GM21786 (cell line): ENCODE results near the gene ANKFN1.
"Not testable (repeated sequence)": the region's sequence is repeated elsewhere in the genome, so short reads cannot be mapped to it uniquely, and the experiment has no call there.

ENCODE experiments used
- ATAC-seq: cut with Tn5 transposase; IDR thresholded peaks from one replicate; pipeline ENCODE4 v1.9.1; 2021; ENCODE audit not compliant: unreplicated experiment

Gene ANKFN1

DNA sequence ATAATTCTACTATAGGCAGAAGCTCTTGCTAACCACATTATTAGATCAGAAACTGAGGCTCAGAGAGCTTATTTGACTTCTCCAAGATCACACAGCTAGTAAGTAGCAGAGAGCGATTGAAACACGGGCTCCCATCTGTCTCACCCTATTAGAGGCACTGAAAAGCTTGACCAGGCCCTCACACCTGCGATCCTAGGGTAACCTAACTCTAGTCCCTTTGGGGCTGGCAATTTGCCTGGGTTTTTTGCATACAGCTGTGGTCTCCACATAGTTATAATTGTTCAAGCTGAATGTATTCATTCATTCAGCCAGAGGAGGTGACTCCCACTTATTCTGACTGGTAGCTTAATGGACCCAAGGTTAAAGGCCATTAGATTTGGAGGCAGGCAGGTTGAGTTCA lies 121.2 kb downstream of the ANKFN1 start:
- no peak for ATAC-seq

DNA sequence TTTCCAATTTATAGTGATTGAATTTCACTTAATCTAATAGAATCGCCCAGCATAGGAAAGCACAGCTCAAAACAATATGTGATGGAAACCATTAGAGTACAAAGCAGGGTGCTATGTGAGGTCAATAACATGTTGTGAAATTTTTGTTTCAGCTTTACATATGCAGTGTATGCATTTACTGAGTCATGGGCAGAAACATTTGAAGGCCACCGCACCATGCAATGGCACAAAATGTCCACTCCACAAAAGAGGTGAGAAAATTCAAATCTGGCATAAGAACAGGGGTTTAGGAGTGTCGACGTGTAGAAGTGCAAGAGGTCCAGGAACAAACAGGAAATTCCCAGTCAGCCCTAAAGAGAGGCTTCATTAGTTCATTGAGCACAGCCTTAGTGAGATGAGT lies 131.2 kb downstream of the ANKFN1 start:
- ATAC-seq, result no peak

DNA sequence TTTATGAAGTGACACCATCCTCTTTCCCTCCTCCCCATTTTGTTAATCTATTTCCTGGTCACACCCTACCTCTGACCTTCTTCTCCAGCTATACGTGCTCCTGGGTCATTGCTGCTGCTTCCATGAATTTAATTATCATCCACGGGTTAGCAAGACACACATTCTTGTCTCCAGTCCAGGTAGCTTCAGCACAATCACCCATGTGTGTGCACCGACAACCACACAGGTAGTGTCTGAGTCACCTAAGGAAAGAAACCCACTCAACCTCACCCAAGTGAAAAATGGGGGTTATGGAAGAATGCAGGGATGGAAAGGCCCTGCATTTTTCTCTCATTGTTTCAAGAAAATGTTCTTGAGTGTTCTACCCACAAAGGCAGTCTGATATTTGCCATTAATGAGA lies 135.5 kb downstream of the ANKFN1 start:
- ATAC-seq, result not testable (repeated sequence)

- no peak for ATAC-seq
Measured at GRCh38 chr17:56289321-56289720, 136.0 kb downstream of the ANKFN1 start.

DNA sequence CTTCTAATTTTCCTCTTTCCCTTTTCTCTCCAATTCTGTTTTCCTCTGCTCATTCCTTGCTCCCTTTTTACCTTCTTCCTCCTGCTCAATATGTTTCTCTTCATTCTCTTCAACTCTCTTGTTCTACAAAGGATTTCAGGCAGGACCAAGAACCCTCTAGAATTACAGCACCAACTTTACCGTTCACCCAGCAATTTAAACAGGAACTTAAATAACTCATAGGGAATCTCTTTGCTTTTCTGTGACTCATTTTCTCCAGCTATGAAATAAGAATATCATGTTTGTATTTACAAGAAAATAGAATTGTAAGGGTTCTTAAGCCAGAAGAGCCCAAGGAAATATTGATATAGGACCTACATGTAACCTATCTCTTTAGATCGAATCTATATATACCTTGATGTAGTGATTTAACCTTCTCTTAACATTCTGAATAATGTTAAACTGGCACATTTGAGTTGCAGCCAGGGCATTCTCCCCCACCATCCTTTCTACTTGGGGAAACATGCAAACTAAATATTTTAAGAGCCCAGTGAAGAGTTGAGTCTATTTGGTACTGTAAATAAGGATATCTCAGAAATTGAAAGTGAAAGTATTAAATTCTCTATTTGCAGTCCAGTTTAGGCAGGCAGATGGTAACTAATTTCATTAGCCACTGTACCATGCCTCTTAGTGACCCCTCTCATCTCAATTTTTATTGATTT lies 137.0 kb downstream of the ANKFN1 start:
- no peak for ATAC-seq

DNA sequence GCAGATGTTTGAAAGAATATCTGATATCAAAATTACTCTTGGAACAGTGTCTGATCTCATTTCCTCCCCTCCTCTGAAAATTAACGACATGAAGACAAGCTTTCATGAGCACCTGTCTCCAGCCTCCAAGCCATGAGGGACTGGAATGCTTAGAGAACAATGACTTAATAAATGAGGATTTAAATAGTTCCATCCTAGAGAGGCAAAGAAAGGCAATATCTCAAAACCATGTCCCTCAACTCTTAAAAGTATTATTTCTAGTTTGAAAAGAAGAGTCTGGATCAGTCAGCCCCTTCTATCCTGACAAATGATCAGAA lies 137.5 kb downstream of the ANKFN1 start:
- ATAC-seq, result no peak

GRCh38 chr17:56291226-56291805 lies 138.0 kb downstream of the ANKFN1 start:
- ATAC-seq, result no peak

DNA sequence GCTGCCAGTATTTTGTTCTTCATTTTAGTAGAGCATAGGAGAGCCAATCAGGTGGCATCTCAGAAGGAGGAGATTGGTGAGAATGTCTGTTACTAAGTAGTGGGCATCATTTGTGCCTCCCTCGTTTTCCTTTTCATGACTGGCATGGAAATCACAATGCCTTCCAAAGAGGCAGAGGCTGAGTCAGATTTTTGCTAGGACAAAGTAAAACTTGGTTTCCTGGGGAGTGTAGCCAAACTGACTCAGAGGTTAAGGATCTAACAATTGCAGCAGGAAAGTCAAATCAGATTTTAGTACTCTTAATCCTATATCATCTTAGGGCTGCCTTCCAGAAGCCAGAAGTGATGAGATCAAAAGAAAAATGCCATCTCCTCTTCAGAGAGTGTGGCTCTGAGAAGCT lies 138.7 kb downstream of the ANKFN1 start:
- no peak for ATAC-seq

- ATAC-seq, result no peak
Measured at GRCh38 chr17:56292578-56292977, 139.3 kb downstream of the ANKFN1 start.

DNA sequence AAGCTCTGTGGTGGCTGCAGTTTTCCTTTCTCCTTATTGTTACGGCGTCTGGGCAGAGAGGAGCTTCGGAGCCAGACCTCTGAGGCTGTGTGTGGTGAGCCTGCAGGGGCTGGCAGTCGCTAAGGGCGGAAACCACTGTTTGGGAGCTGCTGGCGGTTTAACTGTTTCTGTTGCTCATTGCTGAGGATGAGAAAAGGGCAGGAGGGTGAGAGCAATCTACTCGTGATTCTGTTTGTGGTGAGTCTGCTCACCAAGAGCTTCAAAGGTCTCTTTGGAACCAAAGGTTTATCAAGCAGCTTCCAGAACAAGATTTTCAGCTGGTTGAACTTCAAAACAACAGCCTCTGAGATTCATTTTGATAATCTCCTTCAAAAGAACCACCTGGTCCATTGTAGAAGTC lies 143.9 kb downstream of the ANKFN1 start:
- ATAC-seq, result no peak

DNA sequence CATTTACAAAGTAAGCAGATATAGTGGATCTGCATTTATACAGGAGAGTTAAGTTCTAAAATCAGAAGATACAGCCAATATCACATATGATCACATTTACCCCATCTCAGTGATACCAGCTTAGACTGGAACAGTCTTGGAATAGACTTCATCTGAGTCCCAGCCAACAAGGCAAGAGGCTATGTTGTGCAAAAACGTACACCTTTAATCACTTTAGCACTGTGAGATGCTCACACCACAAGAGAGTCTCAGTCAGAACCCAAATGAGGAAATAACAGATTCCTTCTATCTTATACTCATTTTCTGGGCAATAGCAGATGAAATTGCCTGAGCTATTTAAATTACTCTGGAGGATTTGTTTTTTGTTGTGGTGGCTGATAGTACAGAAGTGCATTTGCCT lies 145.6 kb downstream of the ANKFN1 start:
- ATAC-seq, result no peak

DNA sequence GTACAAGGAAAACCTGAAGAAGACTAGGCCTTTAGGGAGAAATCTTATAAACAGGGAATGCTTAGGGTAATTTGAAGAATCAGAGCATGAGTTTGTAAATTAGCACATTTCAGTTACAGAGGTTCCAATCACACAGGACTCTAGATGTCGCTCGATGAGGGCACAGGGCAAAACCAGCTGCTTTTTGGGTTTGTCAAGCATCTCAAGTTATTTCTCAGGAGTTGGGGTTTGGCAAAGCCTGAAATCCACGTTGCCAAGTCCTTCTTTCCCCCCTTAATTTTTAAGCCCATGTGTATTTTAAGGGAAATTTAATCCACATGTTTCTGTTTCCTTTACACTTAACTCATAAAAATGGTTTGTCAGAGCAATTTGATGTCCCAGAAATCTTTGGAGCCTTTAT lies 146.9 kb downstream of the ANKFN1 start:
- no peak for ATAC-seq

- no peak for ATAC-seq
Measured at GRCh38 chr17:56305007-56305406, 151.7 kb downstream of the ANKFN1 start.

DNA sequence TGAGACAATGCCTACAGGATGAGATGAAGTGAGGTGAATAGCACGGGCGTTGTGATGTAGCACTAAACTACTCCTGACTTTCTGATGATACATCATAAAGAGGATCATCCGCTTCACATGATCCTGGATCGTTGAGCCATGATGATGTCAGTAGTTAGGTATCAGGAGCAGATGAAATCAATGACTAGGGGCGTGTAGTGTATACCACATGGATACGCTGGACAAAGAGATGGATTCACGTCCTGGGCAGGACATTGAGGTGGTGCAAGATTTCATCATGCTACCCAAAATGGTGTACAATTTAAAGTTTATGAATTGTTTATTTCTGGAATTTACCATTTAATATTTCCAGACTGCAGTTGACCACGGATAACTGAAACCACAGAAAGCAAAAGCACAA lies 156.6 kb downstream of the ANKFN1 start:
- no peak for ATAC-seq

DNA sequence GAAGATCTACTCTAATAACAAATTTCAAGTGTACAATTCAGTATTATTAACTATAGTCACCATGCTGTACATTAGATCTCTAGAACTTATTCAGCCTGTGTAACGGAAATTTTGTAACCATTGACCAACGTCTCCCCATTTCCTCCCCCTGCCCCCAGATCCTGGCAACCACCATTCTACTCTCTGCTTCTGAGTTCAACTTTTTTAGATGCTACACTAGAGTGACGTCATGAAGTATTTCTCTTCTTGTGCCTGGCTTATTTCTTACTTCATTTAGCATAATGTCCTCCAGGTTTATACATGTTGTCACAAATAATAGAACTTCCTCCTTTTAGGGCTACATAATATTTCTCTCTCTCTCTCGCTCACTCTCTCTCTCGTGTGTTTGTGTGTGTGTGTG lies 157.5 kb downstream of the ANKFN1 start:
- no peak for ATAC-seq

DNA sequence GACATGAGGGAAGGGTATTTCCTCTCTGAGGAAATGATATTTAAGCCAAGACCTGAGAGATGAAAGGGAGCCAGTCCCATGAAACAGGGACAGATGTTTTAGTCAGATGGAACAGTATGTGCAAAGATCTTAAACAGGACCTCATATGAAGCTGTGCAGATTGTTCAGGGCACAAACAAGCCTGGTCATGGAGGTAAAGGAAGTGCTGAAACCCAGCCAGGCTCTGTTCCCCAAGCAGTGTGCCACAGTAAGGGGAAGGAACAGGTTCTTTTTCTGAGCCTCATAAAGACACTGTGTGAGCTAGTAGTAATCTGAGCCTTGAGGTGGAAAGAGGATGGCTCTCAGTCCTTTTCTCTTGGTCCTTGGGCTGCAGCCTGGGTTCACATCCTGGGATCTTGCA lies 159.9 kb downstream of the ANKFN1 start:
- no peak for ATAC-seq

GRCh38 chr17:56314026-56314425 lies 160.8 kb downstream of the ANKFN1 start:
- ATAC-seq, result no peak

- no peak for ATAC-seq
Measured at GRCh38 chr17:56314984-56315602, 161.8 kb downstream of the ANKFN1 start.

GRCh38 chr17:56316604-56317003 lies 163.3 kb downstream of the ANKFN1 start:
- ATAC-seq, result no peak

GRCh38 chr17:56317351-56318208 lies 164.3 kb downstream of the ANKFN1 start:
- ATAC-seq, result no peak

DNA sequence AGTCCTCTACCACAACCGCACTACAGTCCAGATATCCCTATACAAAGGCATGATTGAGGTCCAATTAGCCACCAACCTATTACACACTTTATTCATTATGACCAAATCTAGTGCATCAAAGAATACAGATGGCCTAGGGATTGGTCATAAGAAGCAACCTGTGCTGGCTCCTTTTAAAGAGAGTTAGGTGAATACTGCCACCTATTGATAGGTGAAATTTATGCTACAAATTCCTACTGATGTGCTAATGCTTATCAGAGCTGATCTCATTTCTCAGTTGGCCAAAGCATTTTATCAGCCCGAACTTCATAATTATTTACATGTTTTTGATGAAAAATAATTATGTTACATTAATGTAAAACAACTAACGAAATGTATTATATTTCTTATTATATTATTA lies 166.3 kb downstream of the ANKFN1 start:
- ATAC-seq, result peak; percentile 66

DNA sequence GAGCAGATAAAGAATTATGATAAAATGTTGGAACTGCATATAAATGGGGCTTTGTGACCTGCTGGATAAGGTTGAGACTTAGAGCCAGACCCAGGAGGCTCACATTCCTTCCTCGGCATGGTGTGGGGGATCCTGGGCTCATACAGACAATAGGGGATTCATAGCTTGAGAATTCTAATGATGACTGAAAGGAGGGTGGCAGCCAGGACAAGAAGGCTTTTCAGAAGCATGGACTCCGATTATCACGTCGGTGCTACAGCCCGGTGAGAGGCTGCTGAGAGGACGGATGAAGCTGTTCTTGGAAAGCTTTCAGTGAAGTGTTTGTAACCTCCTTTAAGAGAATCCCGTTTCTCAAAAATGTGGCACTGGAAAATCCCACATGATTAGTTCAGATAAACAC lies 167.2 kb downstream of the ANKFN1 start:
- ATAC-seq, result no peak
